Stomach (tissue), 9 donors: ENCODE measurements around the gene JAKMIP2. TPM values are rescaled to one million over a fixed set of nuclear protein-coding genes. Genes with fewer than 3 reads are reported as not detected.

Experiments used
- DNase-seq, 2 donors: peaks; one replicate each; pipeline versions ENCODE4 v3.0.0 to v3.0.0-alpha.2; 2013 to 2019
- H3K27ac ChIP-seq, 5 donors: fragments of 200-600 bp in 4 of 5; sonication (generic) in 4 of 5; one replicate each; pipeline ENCODE4 v1.5.1; 2013 to 2019; ENCODE audit warnings: mild to moderate bottlenecking in 1 of 5, moderate library complexity in 1 of 5
- H3K27me3 ChIP-seq, 3 donors: fragments of 200-600 bp; sonication (generic); one replicate each; pipeline ENCODE4 v1.5.1; 2017 to 2019; ENCODE audit warnings: mixed run types in 1 of 3
- H3K36me3 ChIP-seq, 4 donors: fragments of 200-600 bp; sonication (generic); 1 replicate in 3 of 4; 2 replicates in 1 of 4; pipeline ENCODE4 v1.5.1; 2016 to 2019
- H3K4me1 ChIP-seq, 4 donors: fragments of 200-600 bp; sonication (generic); one replicate each; pipeline ENCODE4 v1.5.1; 2016 to 2019
- H3K4me3 ChIP-seq, 4 donors: fragments of 200-600 bp; sonication (generic) in 3 of 4; one replicate each; pipeline ENCODE4 v1.5.1; 2016 to 2019; ENCODE audit warnings: mild to moderate bottlenecking in 1 of 4
- H3K9me3 ChIP-seq, 4 donors: fragments of 200-600 bp; sonication (generic); one replicate each; pipeline ENCODE4 v1.5.1; 2016 to 2019
- CTCF ChIP-seq, 7 experiments: fragments of 450-650 bp in 4 of 7; fragments of 200-600 bp in 3 of 7; sonication (generic) in 3 of 7; IDR thresholded peaks; one replicate each; pipeline ENCODE4 v1.5.1; 2016 to 2019; ENCODE audit warnings: antibody characterized with exemption in 7 of 7, control low read depth in 2 of 7, mild to moderate bottlenecking in 1 of 7
- EP300 ChIP-seq: sonication (generic); formaldehyde crosslinking; IDR thresholded peaks from one replicate; pipeline ENCODE4 v1.6.1; 2017; ENCODE audit warnings: antibody characterized with exemption
- POLR2A ChIP-seq, 4 donors: fragments of 450-650 bp; IDR thresholded peaks; one replicate each; pipeline ENCODE4 v1.6.1; 2016; ENCODE audit warnings: antibody characterized with exemption in 4 of 4, control low read depth in 2 of 4, mild to moderate bottlenecking in 1 of 4, moderate library complexity in 1 of 4
- POLR2AphosphoS5 ChIP-seq, 3 donors: sonication (generic); formaldehyde crosslinking; IDR thresholded peaks; one replicate each; pipeline ENCODE4 v1.6.1; 2016; ENCODE audit warnings: antibody characterized with exemption in 3 of 3
- WGBS, 5 donors: extraction: QIAGEN DNeasy Blood & Tissue Kit in 3 of 5; methylation state at CpG; one replicate each; pipeline versions ENCODE4 v1.1.5 to v1.1.7; 2013 to 2018; 5-methylcytosine and 5-hydroxymethylcytosine counted together
- intact Hi-C: fragments of 100-400 bp; cut with DNase I; formaldehyde crosslinking; loops from one replicate; pipeline ENCODE4 v1.15.1; 2023; ENCODE audit warnings: low total_unique reads
- polyA plus RNA-seq, 3 donors: library from polyadenylated mRNA; stranded (reverse); fragments of 200-250 nt; gene quantifications; one replicate each; pipeline ENCODE4 v1.2.3, GENCODE V29; 2013
- total RNA-seq, 5 donors: library from RNA; depleted of rRNA; stranded (reverse); fragments of >200 nt; gene quantifications; one replicate each; pipeline versions ENCODE4 v1.1.0 to v1.2.3, GENCODE V29; 2014 to 2016
- donor health status: healthy with polysubstance abuse.
- donor health status: Bipolar disorder and iron deficiency.
- donor health status: healthy.

Gene JAKMIP2
- total and polyA plus RNA-seq, 8 donors = 0.13 to 13.4 (median 2.6) TPM; not detected in 1

- DNase-seq = no peak
- Histone ChIP-seq H3K4me3 (no peak overlapping the region), H3K27ac (no peak overlapping the region), H3K9me3 (no peaks in the 10 kb centered on the region), H3K4me1 (no peaks in the 10 kb centered on the region), H3K36me3 (no peaks in the 10 kb centered on the region), H3K27me3 (no peaks in the 10 kb centered on the region)
- no peak for TF ChIP-seq POLR2AphosphoS5 (IDR thresholded peaks at IDR 0.05)
- no peak for TF ChIP-seq CTCF (IDR thresholded peaks at IDR 0.05)
- WGBS, 5 donors = 32 to 53% (median 46%) methylated on average over 1 of the region's 1 CpG
- intact Hi-C loops = no loop called here
Observed at GRCh38 chr5:147539053-147539452, 243.5 kb downstream of the JAKMIP2 start.

GRCh38 chr5:147538236-147538635, 244.3 kb downstream of the JAKMIP2 start:
- no peaks in the 10 kb centered on the region for H3K9me3 ChIP-seq
- no peak for DNase-seq
- WGBS, 5 donors = 95 to 100% (median 97%) methylated on average over 1 of the region's 1 CpG
- no peaks in the 10 kb centered on the region for H3K27me3 ChIP-seq
- H3K4me1 ChIP-seq = no peaks in the 10 kb centered on the region
- TF ChIP-seq CTCF (IDR thresholded peaks at IDR 0.05) = no peak
- TF ChIP-seq EP300 = no peak
- no peak for TF ChIP-seq POLR2A (IDR thresholded peaks at IDR 0.05)
- no peak for TF ChIP-seq POLR2AphosphoS5 (IDR thresholded peaks at IDR 0.05)
- no peak overlapping the region for H3K4me3 ChIP-seq
- intact Hi-C loops = no loop called here
- no peak overlapping the region for H3K27ac ChIP-seq
- no peaks in the 10 kb centered on the region for H3K36me3 ChIP-seq

Other genes with a start within 250 kb of the JAKMIP2 start
- 1,000 to 10,000 TPM in 2 of 5 donors, 100 to 1,000 TPM in 1, 1 to 10 TPM in 2; 2.6 to 1,996 (median 393) TPM for gene SPINK1, start 48.9 kb upstream of the JAKMIP2 start, total RNA-seq
- gene SPINK1, start 48.9 kb upstream of the JAKMIP2 start, polyA plus RNA-seq = 1,000 to 10,000 TPM; 2,029 to 6,952 (median 5,440) TPM
- gene SCGB3A2, start 96.0 kb upstream of the JAKMIP2 start, total RNA-seq = 1 to 10 TPM in 1 of 5 donors, not detected in 4; 6.4 TPM
- gene SCGB3A2, start 96.0 kb upstream of the JAKMIP2 start, polyA plus RNA-seq = not detected
- gene C5orf46, start 123.8 kb upstream of the JAKMIP2 start, total RNA-seq = not detected
- gene C5orf46, start 123.8 kb upstream of the JAKMIP2 start, polyA plus RNA-seq = not detected